Colon (tissue), 2 donors: ENCODE results near the gene SLC9A3.
"Not testable (repeated sequence)": the region's sequence is repeated elsewhere in the genome, so short reads cannot be mapped to it uniquely, and the experiment has no call there.

ENCODE experiments used
- FAIRE-seq: peaks from 2 replicates; lab custom pipeline; 2012; peaks lifted over from hg19 to GRCh38; lab: Jason Lieb, UNC
- donor health status: control.
- donor health status: control.

The SLC9A3 gene

GRCh38 chr5:524973-525761 lies 918 bp upstream of the SLC9A3 start:
- no peak for FAIRE-seq

GRCh38 chr5:523441-524222 lies 617 bp downstream of the SLC9A3 start:
- FAIRE-seq: no peak

- FAIRE-seq: no peak
These were observed 1.3 kb downstream of the SLC9A3 start for GRCh38 chr5:522899-523440.

GRCh38 chr5:522116-522515 lies 2.1 kb downstream of the SLC9A3 start:
- no peak for FAIRE-seq

- no peak for FAIRE-seq
These were observed 2.6 kb downstream of the SLC9A3 start for GRCh38 chr5:521680-522079.

- no peak for FAIRE-seq
These were observed 3.4 kb downstream of the SLC9A3 start for GRCh38 chr5:520850-521226.

GRCh38 chr5:520196-520849 lies 3.9 kb downstream of the SLC9A3 start:
- no peak for FAIRE-seq

- FAIRE-seq: no peak
These were observed 5.5 kb downstream of the SLC9A3 start for GRCh38 chr5:518721-519120.

- no peak for FAIRE-seq
These were observed 6.6 kb downstream of the SLC9A3 start for GRCh38 chr5:517535-518100.

- FAIRE-seq: no peak
These were observed 7.3 kb downstream of the SLC9A3 start for GRCh38 chr5:516980-517379.

GRCh38 chr5:516338-516925 lies 7.8 kb downstream of the SLC9A3 start:
- FAIRE-seq: no peak

GRCh38 chr5:515273-515836 lies 8.9 kb downstream of the SLC9A3 start:
- FAIRE-seq: no peak

GRCh38 chr5:514673-515072 lies 9.6 kb downstream of the SLC9A3 start:
- no peak for FAIRE-seq

GRCh38 chr5:514101-514485 lies 10.2 kb downstream of the SLC9A3 start:
- no peak for FAIRE-seq

GRCh38 chr5:513216-514100 lies 10.8 kb downstream of the SLC9A3 start:
- no peak for FAIRE-seq

GRCh38 chr5:511476-511875 lies 12.8 kb downstream of the SLC9A3 start:
- no peak for FAIRE-seq

- no peak for FAIRE-seq
These were observed 13.7 kb downstream of the SLC9A3 start for GRCh38 chr5:510521-510920.

GRCh38 chr5:509611-510185 lies 14.6 kb downstream of the SLC9A3 start:
- FAIRE-seq: no peak

- FAIRE-seq: not testable (repeated sequence)
These were observed 16.2 kb downstream of the SLC9A3 start for GRCh38 chr5:507986-508575.

- no peak for FAIRE-seq
These were observed 18.2 kb downstream of the SLC9A3 start for GRCh38 chr5:505951-506525.
